WTC11 (cell line): ENCODE results near the gene ZNF423. TPM values are rescaled to one million over a fixed set of nuclear protein-coding genes. Genes with fewer than 3 reads are reported as not detected.

Experiments used
- ATAC-seq: fragments of 200-7000 bp; cut with Tn5 transposase; 2 replicates; pipeline ENCODE4 v1.10.0; 2021; ENCODE audit warnings: mild to moderate bottlenecking, moderate library complexity
- CTCF ChIA-PET: fragments of 300-600 bp; sonication (Branson Sonifier 250); formaldehyde crosslinking; loops from one replicate; lab custom pipeline; 2021; ENCODE audit warnings: antibody characterized with exemption; lab: Charles Lee
- POLR2A ChIA-PET: fragments of 350-600 bp; sonication (Branson Sonifier 250); formaldehyde crosslinking; loops from one replicate; lab custom pipeline; 2021; ENCODE audit warnings: antibody characterized with exemption; lab: Charles Lee
- DNase-seq: peaks from one replicate; pipeline ENCODE4 v3.0.0; 2021; ENCODE audit warnings: low spot score
- H3K27ac Mint-ChIP-seq: 2 replicates; pipeline ENCODE4 v1.8.0; 2021; ENCODE audit warnings: mixed read lengths
- H3K27me3 Mint-ChIP-seq: 2 replicates; pipeline ENCODE4 v1.8.0; 2021; ENCODE audit warnings: low read depth, mild to moderate bottlenecking, moderate library complexity, mixed read lengths
- H3K36me3 Mint-ChIP-seq: 2 replicates; pipeline ENCODE4 v1.8.0; 2021; ENCODE audit warnings: mixed read lengths
- H3K4me1 Mint-ChIP-seq: 2 replicates; pipeline ENCODE4 v1.8.0; 2022; ENCODE audit warnings: mixed read lengths
- H3K4me3 Mint-ChIP-seq: 2 replicates; pipeline ENCODE4 v1.8.0; 2021; ENCODE audit warnings: mild to moderate bottlenecking, moderate library complexity, mixed read lengths
- H3K9me3 Mint-ChIP-seq: 2 replicates; pipeline ENCODE4 v1.8.0; 2021; ENCODE audit warnings: mixed read lengths
- ATF1 ChIP-seq: sonication (generic); formaldehyde crosslinking; IDR thresholded peaks from 2 replicates; pipeline ENCODE4 v1.8.1; 2023; ENCODE audit warnings: mild to moderate bottlenecking, moderate library complexity, missing genetic modification reagents
- CTCF ChIP-seq: fragments of 200-600 bp; IDR thresholded peaks from 2 replicates; pipeline ENCODE4 v1.8.0; 2022; ENCODE audit warnings: antibody characterized with exemption
- ETV6 ChIP-seq: sonication (generic); formaldehyde crosslinking; IDR thresholded peaks from 2 replicates; pipeline ENCODE4 v1.8.1; 2022; ENCODE audit warnings: mild to moderate bottlenecking, missing genetic modification reagents
- FOXJ3 ChIP-seq: sonication (generic); formaldehyde crosslinking; IDR thresholded peaks from 2 replicates; pipeline ENCODE4 v1.9.0; 2021; ENCODE audit warnings: missing genetic modification reagents, mild to moderate bottlenecking, borderline replicate concordance
- GRHL2 ChIP-seq: fragments of 250-450 bp; sonication (Bioruptor Pico); IDR thresholded peaks from 2 replicates; pipeline ENCODE4 v1.8.0; 2022; ENCODE audit warnings: mild to moderate bottlenecking, moderate library complexity; ENCODE audit not compliant: insufficient replicate concordance, severe bottlenecking
- IRF2 ChIP-seq: sonication (generic); formaldehyde crosslinking; IDR thresholded peaks from 2 replicates; pipeline ENCODE4 v1.8.0; 2022; ENCODE audit warnings: low read depth, missing genetic modification reagents, borderline replicate concordance
- NR3C1 ChIP-seq: sonication (generic); formaldehyde crosslinking; conservative IDR thresholded peaks from 2 replicates; pipeline ENCODE4 v1.8.1; 2023; ENCODE audit warnings: low read depth, mild to moderate bottlenecking, missing genetic modification reagents
- OVOL2 ChIP-seq: fragments of 250-450 bp; sonication (Bioruptor Pico); IDR thresholded peaks from 2 replicates; pipeline ENCODE4 v1.9.0; 2021; ENCODE audit warnings: mild to moderate bottlenecking, borderline replicate concordance
- PRRX2 ChIP-seq: fragments of 250-450 bp; sonication (Bioruptor Pico); IDR thresholded peaks from 2 replicates; pipeline ENCODE4 v1.8.0; 2021; ENCODE audit warnings: mild to moderate bottlenecking
- RORB ChIP-seq: fragments of 250-450 bp; sonication (Bioruptor Pico); IDR thresholded peaks from 2 replicates; pipeline ENCODE4 v1.9.0; 2021; ENCODE audit warnings: mild to moderate bottlenecking
- SMAD4 ChIP-seq: sonication (generic); formaldehyde crosslinking; IDR thresholded peaks from 2 replicates; pipeline ENCODE4 v1.8.0; 2022; ENCODE audit warnings: mild to moderate bottlenecking, missing genetic modification reagents
- ZBTB21 ChIP-seq: sonication (generic); formaldehyde crosslinking; IDR thresholded peaks from 2 replicates; pipeline ENCODE4 v1.8.1; 2023; ENCODE audit warnings: mild to moderate bottlenecking, missing genetic modification reagents, borderline replicate concordance
- ZNF263 ChIP-seq: sonication (generic); formaldehyde crosslinking; IDR thresholded peaks from 2 replicates; pipeline ENCODE4 v1.8.1; 2022; ENCODE audit warnings: low read depth, mild to moderate bottlenecking, moderate library complexity, missing genetic modification reagents
- ZNF425 ChIP-seq: fragments of 250-450 bp; sonication (Bioruptor Pico); conservative IDR thresholded peaks from 2 replicates; pipeline ENCODE4 v1.9.0; 2021; ENCODE audit warnings: mild to moderate bottlenecking
- total RNA-seq: library from RNA; stranded (reverse); gene quantifications from 3 replicates; pipeline ENCODE4 v1.2.3, GENCODE V29; 2021
- TF ChIP-seq, protein P1 (sequence below): sonication (generic); formaldehyde crosslinking; IDR thresholded peaks from 2 replicates; pipeline ENCODE4 v1.8.0; 2022; ENCODE audit warnings: mild to moderate bottlenecking, missing genetic modification reagents
- TF ChIP-seq, protein P2 (sequence below): sonication (generic); formaldehyde crosslinking; IDR thresholded peaks from 2 replicates; pipeline ENCODE4 v1.8.0; 2023; ENCODE audit warnings: missing genetic modification reagents
- TF ChIP-seq, protein P3 (sequence below): sonication (generic); formaldehyde crosslinking; IDR thresholded peaks from 2 replicates; pipeline ENCODE4 v1.8.1; 2023; ENCODE audit warnings: mild to moderate bottlenecking, missing genetic modification reagents, moderate library complexity
- TF ChIP-seq, protein P4 (sequence below): fragments of 250-450 bp; sonication (Bioruptor Pico); IDR thresholded peaks from 2 replicates; pipeline ENCODE4 v1.8.0; 2021; ENCODE audit warnings: mild to moderate bottlenecking
- TF ChIP-seq, protein P5 (sequence below): sonication (generic); formaldehyde crosslinking; IDR thresholded peaks from 2 replicates; pipeline ENCODE4 v1.8.1; 2023; ENCODE audit warnings: mild to moderate bottlenecking, missing genetic modification reagents, borderline replicate concordance

Gene ZNF423
- total RNA-seq, 1 experiment from 2014 or later: 38.8 TPM

GRCh38 chr16:49486400-49486799, 369.5 kb downstream of the ZNF423 start:
- peaks cover 9% of the 10 kb centered on the region for H3K4me1 Mint-ChIP-seq
- H3K36me3 Mint-ChIP-seq: no peaks in the 10 kb centered on the region; the same call in 1 of the 2 replicates
- ATAC-seq: no peak
- H3K27me3 Mint-ChIP-seq: peaks cover 8% of the 10 kb centered on the region
- TF ChIP-seq, protein P1, sequence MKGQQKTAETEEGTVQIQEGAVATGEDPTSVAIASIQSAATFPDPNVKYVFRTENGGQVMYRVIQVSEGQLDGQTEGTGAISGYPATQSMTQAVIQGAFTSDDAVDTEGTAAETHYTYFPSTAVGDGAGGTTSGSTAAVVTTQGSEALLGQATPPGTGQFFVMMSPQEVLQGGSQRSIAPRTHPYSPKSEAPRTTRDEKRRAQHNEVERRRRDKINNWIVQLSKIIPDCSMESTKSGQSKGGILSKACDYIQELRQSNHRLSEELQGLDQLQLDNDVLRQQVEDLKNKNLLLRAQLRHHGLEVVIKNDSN (CRISPR knock-in tag): no peak
- TF ChIP-seq, protein P2, sequence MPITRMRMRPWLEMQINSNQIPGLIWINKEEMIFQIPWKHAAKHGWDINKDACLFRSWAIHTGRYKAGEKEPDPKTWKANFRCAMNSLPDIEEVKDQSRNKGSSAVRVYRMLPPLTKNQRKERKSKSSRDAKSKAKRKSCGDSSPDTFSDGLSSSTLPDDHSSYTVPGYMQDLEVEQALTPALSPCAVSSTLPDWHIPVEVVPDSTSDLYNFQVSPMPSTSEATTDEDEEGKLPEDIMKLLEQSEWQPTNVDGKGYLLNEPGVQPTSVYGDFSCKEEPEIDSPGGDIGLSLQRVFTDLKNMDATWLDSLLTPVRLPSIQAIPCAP (CRISPR knock-in tag): no peak
- TF ChIP-seq, protein P3, sequence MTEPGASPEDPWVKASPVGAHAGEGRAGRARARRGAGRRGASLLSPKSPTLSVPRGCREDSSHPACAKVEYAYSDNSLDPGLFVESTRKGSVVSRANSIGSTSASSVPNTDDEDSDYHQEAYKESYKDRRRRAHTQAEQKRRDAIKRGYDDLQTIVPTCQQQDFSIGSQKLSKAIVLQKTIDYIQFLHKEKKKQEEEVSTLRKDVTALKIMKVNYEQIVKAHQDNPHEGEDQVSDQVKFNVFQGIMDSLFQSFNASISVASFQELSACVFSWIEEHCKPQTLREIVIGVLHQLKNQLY (CRISPR knock-in tag): no peak
- TF ChIP-seq ZNF425 (no peak), ATF1 (CRISPR knock-in tag) (no peak), ZNF263 (CRISPR knock-in tag) (no peak), SMAD4 (CRISPR knock-in tag) (no peak), FOXJ3 (CRISPR knock-in tag) (no peak), GRHL2 (CRISPR knock-in tag) (no peak)
- no peak for DNase-seq
- H3K4me3 Mint-ChIP-seq: no peak overlapping the region
- POLR2A ChIA-PET: no interaction called here
- 0 out of 2 replicates have a peak, but pooled peaks cover 4% of the 10 kb centered on the region for H3K9me3 Mint-ChIP-seq
- H3K27ac Mint-ChIP-seq: no peak overlapping the region
- CTCF ChIA-PET: interaction anchor here (1.0 to 1.4 kb wide), 2 partner anchors 107 to 471 kb away, joined by 4 to 6 read pairs; no protein-coding TSS in a partner anchor

DNA sequence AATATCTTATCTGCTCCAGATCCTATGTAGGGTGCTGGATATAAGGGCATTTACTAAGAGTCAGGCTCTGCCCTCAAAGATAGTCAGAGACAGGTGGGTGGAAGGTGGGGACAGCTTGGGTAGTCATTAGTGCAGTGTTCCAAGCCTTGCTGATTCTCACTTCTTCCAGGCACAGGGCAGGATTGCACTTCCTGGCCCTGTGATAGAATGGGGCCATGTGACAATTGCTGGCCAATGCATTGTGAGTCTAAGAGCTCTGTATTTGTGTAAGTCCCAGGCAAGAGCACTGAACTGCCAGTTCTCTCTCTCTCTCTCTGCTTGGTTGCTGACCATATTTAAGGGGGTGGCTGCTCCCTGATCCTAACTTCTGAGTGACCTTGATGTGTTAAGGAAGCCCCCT, 370.2 kb downstream of the ZNF423 start:
- no peak overlapping the region for H3K27ac Mint-ChIP-seq
- peaks cover 3% of the 10 kb centered on the region; the same call in 1 of the 2 replicates for H3K4me1 Mint-ChIP-seq
- H3K27me3 Mint-ChIP-seq: peaks cover 8% of the 10 kb centered on the region
- H3K9me3 Mint-ChIP-seq: 0 out of 2 replicates have a peak, but pooled peaks cover 4% of the 10 kb centered on the region
- TF ChIP-seq IRF2 (CRISPR knock-in tag) (no peak), ETV6 (CRISPR knock-in tag) (no peak), ZBTB21 (CRISPR knock-in tag) (no peak), OVOL2 (no peak), CTCF (no peak), PRRX2 (CRISPR knock-in tag) (no peak), NR3C1 (CRISPR knock-in tag) (no peak), RORB (CRISPR knock-in tag) (no peak)
- TF ChIP-seq, protein P4, sequence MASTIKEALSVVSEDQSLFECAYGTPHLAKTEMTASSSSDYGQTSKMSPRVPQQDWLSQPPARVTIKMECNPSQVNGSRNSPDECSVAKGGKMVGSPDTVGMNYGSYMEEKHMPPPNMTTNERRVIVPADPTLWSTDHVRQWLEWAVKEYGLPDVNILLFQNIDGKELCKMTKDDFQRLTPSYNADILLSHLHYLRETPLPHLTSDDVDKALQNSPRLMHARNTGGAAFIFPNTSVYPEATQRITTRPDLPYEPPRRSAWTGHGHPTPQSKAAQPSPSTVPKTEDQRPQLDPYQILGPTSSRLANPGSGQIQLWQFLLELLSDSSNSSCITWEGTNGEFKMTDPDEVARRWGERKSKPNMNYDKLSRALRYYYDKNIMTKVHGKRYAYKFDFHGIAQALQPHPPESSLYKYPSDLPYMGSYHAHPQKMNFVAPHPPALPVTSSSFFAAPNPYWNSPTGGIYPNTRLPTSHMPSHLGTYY (CRISPR knock-in tag): no peak
- TF ChIP-seq, protein P5, sequence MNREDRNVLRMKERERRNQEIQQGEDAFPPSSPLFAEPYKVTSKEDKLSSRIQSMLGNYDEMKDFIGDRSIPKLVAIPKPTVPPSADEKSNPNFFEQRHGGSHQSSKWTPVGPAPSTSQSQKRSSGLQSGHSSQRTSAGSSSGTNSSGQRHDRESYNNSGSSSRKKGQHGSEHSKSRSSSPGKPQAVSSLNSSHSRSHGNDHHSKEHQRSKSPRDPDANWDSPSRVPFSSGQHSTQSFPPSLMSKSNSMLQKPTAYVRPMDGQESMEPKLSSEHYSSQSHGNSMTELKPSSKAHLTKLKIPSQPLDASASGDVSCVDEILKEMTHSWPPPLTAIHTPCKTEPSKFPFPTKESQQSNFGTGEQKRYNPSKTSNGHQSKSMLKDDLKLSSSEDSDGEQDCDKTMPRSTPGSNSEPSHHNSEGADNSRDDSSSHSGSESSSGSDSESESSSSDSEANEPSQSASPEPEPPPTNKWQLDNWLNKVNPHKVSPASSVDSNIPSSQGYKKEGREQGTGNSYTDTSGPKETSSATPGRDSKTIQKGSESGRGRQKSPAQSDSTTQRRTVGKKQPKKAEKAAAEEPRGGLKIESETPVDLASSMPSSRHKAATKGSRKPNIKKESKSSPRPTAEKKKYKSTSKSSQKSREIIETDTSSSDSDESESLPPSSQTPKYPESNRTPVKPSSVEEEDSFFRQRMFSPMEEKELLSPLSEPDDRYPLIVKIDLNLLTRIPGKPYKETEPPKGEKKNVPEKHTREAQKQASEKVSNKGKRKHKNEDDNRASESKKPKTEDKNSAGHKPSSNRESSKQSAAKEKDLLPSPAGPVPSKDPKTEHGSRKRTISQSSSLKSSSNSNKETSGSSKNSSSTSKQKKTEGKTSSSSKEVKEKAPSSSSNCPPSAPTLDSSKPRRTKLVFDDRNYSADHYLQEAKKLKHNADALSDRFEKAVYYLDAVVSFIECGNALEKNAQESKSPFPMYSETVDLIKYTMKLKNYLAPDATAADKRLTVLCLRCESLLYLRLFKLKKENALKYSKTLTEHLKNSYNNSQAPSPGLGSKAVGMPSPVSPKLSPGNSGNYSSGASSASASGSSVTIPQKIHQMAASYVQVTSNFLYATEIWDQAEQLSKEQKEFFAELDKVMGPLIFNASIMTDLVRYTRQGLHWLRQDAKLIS (CRISPR knock-in tag): no peak
- ChIA-PET POLR2A (no interaction called here), CTCF (interaction anchor here (1.0 to 1.4 kb wide), 2 partner anchors 107 to 472 kb away, joined by 4 to 6 read pairs; no protein-coding TSS in a partner anchor)
- H3K4me3 Mint-ChIP-seq: no peak overlapping the region
- no peak for DNase-seq
- ATAC-seq: no peak
- no peaks in the 10 kb centered on the region; the same call in 1 of the 2 replicates for H3K36me3 Mint-ChIP-seq
